HCT116 (cell line): ENCODE measurements around the gene WSCD2.

Source experiments
- CEBPB ChIP-seq: IDR thresholded peaks from 2 replicates; pipeline ENCODE4 v1.6.1; 2012; ENCODE audit warnings: low read depth
- MAX ChIP-seq: IDR thresholded peaks from 2 replicates; pipeline ENCODE4 v1.6.1; 2012
- SIN3A ChIP-seq: IDR thresholded peaks from 2 replicates; pipeline ENCODE4 v1.6.1; 2012; ENCODE audit warnings: low read depth
- YY1 ChIP-seq: IDR thresholded peaks from 2 replicates; pipeline ENCODE4 v1.6.1; 2011; ENCODE audit warnings: low read length, low read depth, moderate library complexity, mild to moderate bottlenecking; ENCODE audit not compliant: insufficient replicate concordance; ENCODE audit errors: extremely low read depth
- TF ChIP-seq, protein P1 (sequence below): IDR thresholded peaks from 2 replicates; pipeline ENCODE4 v1.6.1; 2012
- TF ChIP-seq, protein P2 (sequence below), 3 experiments: fragments of 200-600 bp in 1 of 3; sonication (generic) in 1 of 3; IDR thresholded peaks in 2 of 3; conservative IDR thresholded peaks in 1 of 3; 2 replicates each; pipeline ENCODE4 v1.5.1; 2012 to 2017; ENCODE audit warnings: low read depth in 2 of 3, low read length in 2 of 3, antibody characterized with exemption in 1 of 3, borderline replicate concordance in 1 of 3, control low read depth in 1 of 3, mild to moderate bottlenecking in 1 of 3, mixed read lengths in 1 of 3, mixed run types in 1 of 3, moderate library complexity in 1 of 3; ENCODE audit not compliant: insufficient read depth in 1 of 3

DNA sequence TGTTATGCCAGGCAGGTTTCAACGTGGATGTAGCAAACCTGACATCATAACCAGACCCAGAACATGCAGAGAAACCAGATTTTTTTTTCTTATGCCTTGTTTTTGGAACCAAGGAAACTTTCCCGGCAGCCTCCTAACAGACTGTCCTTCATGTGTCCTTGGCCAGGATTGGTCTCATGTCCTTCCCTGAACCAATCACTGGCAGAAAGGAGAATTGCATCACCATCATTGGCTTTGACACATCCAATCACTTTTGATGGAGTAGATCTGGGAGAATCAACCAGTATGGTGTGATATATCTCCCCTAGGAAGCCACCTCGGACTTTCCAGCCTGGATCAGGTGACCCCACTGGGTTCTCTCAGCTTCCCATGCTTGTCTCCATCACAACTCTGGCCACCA lies 25.6 kb upstream of the WSCD2 start:
- TF ChIP-seq MAX: no peak
- TF ChIP-seq, protein P1, sequence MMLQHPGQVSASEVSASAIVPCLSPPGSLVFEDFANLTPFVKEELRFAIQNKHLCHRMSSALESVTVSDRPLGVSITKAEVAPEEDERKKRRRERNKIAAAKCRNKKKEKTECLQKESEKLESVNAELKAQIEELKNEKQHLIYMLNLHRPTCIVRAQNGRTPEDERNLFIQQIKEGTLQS: no peak
- TF ChIP-seq CEBPB: no peak
- no peak for TF ChIP-seq YY1
- TF ChIP-seq, protein P2, sequence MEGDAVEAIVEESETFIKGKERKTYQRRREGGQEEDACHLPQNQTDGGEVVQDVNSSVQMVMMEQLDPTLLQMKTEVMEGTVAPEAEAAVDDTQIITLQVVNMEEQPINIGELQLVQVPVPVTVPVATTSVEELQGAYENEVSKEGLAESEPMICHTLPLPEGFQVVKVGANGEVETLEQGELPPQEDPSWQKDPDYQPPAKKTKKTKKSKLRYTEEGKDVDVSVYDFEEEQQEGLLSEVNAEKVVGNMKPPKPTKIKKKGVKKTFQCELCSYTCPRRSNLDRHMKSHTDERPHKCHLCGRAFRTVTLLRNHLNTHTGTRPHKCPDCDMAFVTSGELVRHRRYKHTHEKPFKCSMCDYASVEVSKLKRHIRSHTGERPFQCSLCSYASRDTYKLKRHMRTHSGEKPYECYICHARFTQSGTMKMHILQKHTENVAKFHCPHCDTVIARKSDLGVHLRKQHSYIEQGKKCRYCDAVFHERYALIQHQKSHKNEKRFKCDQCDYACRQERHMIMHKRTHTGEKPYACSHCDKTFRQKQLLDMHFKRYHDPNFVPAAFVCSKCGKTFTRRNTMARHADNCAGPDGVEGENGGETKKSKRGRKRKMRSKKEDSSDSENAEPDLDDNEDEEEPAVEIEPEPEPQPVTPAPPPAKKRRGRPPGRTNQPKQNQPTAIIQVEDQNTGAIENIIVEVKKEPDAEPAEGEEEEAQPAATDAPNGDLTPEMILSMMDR (IDR thresholded peaks at IDR 0.05 in 2 of 3, conservative IDR thresholded peaks at IDR 0.05 in 1 of 3; ENCODE audit: borderline replicate concordance in 1 of 3, insufficient read depth in 1 of 3, low read depth in 2 of 3, low read length in 2 of 3): no peak
- TF ChIP-seq SIN3A: no peak
